NCI-H345 treated with DMSO at 0.1 percent for 48 hours (cell line): Measurements from ENCODE around the gene HKDC1.
"Not testable (repeated sequence)": the region's sequence is repeated elsewhere in the genome, so short reads cannot be mapped to it uniquely, and the experiment has no call there.

ENCODE experiments used
- DNase-seq: peaks from one replicate; lab custom pipeline; 2025; ENCODE audit not compliant: unreplicated experiment; lab: John Stamatoyannopoulos, UW

HKDC1 gene

DNA sequence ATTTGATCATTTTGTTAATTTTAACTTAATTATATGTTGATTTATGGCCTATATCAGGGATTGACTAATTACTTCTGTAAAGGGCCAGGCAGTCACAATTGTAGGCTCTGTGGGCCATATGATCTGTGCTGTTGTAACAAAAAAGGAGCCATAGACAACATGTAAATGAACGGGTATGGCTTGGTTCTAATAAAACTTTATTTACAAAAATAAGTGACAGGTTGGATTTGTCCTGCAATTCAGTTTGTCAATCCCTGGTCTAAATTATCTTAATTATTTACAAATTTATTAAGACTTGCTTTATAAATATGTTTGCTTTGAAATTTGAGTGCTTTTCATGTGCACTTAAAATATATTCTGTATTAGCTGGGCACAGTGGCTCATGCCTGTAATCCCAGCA, 55.3 kb downstream of the HKDC1 start:
- DNase-seq, result no peak

DNA sequence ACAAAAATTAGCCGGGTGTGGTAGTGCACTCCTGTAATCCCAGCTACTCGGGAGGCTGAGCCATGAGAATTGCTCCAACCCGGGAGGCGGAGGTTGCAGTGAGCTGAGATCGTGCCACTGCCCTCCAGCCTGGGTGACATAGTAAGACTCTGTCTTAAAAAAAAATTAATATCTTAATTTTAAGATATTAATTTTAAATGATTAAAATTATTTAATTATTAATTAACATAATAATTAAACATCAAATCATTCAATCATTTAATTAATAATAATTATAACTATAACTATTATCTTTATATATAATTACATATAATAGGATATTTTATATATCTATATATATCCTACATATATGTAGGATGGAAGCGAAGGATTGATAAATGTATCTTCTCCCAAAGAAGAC, 56.4 kb downstream of the HKDC1 start:
- DNase-seq, result no peak

DNA sequence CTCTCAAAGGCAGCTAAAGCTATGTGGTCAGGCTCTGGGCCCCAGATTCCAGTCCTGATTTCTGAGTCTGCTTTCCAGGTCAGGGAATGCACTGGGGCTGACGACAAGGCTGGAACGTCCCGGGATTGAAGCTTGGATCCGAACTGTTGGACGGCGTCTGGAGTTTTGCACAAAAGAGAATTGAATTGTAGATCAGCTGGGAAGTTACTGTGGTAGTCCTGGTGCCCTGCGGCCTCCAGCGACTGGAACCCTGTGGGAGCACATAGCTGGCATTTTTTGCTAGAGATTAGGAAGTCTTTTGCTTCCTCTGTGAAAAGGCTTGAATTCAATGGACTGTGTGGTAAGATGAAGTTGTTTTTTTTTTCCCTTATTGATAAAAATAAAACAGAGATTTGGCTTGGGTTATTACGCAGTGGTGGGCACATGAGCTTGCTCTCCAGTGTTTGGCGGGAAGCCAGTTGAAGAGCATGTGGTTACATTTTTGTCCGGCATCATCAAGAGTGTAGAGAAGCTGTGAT, 58.4 kb downstream of the HKDC1 start, which contains the start of gene HK1:
Gene HK1, plus strand, starts transcription at position 51 of the 518 bp plus-strand sequence.
- DNase-seq, result no peak

DNA sequence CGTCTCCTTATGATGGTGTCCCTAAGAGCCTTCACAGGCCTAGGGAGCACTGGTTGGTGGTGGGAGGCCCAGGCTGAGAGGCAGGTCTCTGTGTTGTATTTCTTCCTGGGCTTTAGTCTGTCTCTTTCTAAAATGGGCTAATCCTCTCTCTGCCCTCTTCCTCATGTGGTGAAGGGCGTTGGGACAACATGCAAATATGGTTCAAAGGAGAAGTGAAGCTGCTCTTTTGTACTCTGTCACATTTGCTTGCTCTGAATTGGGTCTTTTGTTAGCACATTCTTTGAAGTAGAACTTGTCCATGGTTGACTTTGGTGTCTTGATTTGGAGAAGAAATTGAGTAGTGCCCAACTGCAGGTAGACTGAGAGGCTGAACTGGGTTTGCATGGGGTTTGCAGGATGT, 59.0 kb downstream of the HKDC1 start:
- DNase-seq, result no peak

DNA sequence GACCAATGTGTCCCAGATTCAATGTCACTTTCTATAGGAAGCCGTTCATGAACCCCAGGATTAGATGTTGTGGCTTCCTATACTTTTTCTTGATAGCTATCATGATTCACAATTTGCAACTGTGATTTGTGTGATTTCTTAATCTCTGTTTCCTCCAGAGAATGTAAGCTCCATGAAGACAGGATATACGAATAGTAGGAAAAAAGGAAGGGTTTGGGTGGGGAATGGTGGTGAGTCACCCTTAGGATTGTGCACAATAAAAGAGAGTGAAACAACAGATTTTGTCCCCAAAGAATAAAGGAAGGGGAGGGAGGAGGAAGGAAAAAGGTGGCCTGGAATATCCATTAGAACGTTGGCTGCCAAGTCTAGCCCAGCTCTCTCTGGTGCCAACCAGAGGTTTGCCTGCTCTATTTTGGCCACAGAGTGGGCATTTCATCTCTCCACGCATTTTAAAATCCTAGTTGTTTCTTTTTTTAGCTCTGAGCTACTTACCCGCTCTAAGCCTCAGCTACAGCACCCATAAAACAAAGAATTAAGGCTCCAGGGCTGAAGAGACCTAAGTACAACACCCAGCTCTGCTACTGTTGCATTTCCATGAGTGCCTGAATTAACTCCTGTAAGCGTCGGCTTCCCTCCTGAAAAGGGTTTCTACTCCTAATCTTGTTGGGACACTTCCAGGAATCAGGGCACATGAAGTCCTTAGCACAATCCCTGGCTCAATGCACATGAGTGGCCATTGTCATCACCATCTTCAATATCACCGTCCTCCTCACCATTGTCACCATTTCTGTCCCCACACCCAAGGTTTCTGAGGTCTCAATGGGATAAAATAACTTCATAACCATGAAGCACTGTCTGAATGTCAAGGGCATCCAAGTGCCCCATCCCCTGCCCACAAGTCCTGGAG, 61.6 kb downstream of the HKDC1 start:
- no peak for DNase-seq

DNA sequence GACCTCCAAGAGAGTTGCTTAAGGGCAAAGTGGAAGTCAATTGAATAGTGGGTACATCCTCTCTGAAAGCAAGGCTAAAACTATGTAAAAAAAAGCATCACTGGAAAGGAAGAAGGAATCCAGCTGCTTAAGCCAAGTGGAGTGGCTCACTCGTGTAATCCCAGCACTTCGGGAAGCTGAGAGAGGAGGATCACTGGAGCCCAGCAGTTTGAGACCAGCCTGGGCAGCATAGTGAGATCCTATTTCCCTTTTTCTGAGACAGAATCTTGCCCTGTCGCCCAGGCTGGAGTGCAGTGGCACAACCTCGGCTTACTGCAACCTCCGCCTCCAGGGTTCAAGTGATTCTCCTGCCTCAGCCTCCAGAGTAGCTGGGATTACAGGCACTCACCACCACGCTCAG, 64.3 kb downstream of the HKDC1 start:
- DNase-seq, result not testable (repeated sequence)

DNA sequence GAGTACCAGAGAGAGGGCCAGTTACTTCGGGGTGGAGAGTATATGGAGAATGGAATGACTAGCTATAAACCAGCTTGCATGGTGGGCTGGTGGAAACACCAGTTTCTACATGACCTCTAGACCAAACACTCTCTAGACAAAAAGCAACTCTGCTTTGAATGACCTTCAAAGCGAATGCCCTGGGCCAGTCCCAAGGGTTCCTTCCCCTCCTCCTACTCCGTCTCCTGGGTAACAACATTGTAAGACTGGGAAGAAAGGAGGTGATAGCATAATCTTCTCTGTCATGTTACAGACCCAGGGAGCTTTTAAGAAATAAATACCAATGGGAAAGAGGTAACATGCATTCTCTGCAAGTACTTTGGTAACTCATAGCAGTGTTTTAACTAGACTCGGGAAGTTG, 65.6 kb downstream of the HKDC1 start:
- DNase-seq, result no peak

DNA sequence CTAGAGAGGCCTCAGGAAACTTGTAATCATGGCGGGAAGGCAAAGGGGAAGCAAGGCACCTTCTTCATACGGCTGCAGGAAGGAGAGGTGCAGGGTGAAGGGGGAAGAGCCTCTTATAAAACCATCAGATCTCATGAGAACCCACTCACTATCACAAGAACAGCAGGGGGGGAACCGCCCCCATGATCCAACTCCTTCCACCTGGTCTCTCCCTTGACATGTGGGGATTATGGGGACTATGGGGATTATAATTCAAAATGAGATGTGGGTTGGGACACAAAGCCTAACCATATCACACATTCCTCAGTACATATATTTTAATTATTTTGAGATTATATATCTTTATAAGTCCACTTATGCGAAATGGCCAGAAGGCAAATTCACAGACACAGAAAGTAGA, 67.0 kb downstream of the HKDC1 start:
- DNase-seq, result no peak

DNA sequence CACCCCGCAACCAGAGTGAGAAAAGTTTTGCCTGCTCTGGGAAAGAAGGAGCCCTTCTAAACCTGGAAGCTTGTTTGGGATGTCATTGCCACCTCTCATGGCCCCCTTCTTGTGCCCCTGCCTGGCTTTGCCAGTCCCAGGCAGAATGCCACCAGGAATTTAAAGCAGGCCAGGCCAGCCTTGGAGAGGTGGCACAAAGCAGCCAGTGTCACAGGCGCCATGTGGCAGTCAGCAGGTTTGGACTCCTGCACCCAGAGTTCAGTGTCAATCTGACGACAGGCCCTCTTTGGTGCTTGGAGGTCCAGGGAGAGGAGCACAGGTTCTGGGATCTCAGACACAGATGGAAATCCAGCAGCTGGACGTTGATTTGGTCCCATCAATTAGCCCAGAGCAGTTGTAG, 70.9 kb downstream of the HKDC1 start:
- no peak for DNase-seq

DNA sequence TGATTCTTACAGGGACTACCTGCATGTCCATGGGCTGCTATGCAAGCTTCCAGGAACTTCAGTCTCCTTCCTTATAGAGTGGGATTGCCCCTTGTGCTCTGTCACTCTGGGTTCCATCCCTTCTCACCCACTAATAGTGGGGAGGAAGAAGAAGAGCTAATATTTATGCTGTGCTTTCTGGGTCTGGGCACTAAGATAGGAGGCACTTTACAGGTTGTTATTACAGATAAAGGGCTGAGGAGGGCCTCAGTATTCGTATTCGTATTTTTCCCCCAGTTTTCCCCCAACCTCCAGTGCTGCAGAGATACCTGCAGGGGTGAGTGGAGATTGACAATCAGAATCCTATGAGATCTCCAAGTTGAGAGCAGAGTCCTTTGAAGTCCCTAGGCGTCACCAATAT, 72.3 kb downstream of the HKDC1 start:
- DNase-seq, result no peak

DNA sequence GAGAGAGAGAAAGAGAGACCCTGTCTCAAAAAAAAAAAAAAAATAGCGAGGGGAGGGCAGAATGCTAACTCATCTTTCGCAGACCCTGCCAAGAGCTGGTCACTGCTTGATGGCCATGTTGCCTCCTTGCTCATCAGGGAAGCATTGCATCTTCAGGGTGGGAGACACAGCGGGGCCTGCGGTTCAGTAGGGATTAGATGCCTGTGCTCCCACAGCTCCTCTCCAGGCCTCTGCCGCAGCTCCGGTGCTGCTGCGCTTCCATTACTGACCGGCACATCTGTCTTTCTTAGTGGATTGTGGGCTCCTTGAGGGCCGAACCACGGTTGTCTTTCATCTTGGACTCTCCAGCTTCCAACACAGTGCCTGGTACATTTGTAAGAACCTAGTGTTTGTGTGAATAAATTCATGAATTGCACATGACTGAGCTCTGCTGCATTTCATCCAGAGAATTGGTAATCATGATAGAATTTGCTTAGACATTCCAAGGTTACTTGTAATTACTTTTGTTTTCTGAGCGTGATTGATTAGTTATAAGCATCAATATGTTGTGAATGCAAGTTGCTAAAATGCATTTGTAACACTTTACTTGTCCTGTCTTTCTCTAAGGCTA, 75.0 kb downstream of the HKDC1 start:
- no peak for DNase-seq

DNA sequence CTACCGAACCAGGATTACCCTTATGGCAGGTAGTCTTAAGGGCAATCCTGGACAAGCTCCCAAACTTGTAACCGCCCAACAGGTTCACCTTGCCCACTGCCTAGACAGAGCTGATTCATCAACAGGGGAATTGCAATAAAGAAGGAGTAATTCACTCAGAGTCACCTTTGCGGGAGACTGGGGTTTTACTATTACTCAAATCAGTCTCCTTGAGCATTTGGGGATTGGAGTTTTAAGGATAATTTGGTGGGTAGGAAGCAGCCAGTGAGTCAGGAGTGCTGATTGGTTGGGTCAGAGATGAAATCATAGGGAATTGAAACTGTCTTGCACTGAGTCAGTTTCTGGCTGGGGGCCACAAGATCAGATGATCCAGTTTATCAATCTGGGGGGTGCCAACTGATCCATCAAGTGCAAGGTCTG, 83.5 kb downstream of the HKDC1 start:
- no peak for DNase-seq

DNA sequence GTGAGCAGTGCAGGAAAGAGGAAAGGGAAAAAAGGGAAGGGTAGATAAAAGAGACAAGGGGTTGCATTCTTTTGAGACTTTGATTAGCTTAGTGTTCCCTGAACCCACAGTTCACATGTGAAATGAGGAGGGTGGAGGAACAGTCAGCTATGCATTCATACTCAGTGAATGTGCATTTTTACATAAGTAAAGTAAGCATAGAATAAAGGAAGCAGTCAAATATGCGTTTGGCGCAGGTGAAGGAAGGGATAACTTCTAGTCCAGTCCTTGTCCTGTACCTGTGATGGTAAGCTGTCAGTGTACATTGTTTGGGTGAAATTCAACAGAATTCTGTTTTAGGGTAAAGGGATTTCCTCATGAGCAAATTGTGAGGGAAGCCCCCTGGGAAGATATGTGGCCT, 86.3 kb downstream of the HKDC1 start:
- DNase-seq, result no peak

DNA sequence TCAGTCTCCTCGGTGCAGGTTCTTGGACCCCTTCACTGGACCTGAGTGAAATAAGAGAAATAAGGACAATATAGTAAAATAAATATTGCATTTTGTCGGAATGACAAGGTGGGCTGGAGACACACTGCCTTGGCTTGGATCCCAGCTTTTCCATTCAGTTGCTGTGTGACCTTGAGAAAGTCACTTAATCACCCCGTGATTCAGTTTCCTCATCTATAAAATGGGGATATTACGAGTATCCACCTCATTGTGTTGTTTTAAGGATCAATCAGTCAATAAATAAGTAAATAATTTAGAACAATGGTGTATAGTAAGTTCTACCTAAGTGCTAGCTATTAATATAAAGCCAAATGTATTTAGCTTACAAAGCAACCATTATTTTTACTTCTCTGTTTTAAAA, 87.3 kb downstream of the HKDC1 start:
- DNase-seq, result no peak

DNA sequence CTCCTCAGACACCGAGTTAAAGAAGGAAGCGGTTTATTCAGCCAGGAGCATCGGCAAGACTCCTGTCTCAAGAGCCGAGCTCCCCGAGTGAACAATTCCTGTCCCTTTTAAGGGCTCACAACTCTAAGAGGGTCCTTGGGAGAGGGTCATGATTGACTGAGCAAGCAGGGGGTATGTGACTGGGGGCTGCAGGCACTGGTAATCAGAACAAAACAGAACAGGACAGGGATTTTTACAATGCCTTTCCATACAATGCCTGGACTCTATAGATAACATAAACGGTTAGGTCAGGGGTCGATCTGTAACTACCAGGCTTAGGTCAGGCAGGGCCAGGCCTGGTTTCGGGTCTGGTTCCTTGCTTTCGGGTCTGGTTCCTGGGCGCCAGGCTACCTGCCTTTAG, 88.2 kb downstream of the HKDC1 start:
- DNase-seq, result not testable (repeated sequence)

DNA sequence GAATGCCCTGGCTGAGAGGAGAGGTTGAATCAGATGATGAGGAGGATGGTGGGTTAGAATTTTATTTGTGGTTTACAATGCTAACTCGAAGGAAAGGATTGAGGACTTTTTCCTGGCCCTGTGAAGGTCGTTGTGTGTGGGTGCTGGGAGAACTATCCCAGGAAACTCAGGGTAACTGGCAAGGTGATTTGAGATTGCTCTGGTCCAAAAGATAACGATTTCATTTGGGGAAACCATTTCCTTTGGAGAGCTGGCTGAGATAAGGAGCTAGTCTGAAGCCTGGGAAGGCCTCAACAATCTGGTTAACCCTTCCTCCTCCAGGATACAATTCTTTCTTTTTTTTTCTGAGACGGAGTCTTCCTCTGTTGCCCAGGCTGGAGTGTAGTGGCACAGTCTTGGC, 91.2 kb downstream of the HKDC1 start:
- no peak for DNase-seq

DNA sequence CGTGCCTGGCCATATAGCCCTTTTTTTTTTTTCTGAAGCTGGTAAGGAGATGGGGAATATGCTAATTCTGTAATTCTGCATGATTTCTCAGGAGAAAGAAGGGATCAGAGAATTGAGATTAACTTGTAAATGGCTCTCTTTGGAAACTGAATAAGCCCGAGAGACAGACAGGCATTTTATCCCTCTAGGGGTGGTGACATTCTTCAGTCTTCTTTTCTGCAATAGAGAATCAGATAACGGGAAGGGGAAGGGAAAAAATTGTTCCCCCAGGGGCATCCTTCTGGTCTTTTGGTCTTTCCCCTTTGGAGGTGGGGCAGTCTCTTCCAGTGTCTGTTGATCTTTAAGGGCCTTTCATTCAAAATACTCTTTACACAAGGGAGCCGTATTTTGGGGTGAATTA, 92.4 kb downstream of the HKDC1 start:
- DNase-seq, result no peak

DNA sequence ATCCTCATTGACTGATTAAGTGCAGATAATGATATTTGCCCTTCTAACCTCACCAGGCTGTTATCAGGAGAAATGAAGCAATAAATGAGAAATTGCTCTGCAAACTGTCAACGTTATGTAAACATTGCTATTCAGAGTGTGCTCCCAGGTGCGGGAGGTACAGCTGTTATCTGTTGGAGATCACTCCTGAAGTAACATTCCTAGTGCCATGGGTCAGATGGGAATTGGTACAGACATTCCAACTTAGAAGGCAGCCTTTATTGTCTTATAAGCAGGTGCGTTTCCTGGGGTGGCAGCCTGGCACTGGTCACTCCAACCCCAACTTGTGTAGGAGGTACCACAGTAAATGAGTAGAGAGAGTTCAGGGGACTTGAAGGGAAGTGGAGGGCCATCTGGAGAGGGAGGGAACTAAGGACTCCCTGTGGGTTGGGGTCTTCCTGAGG, 95.0 kb downstream of the HKDC1 start:
- DNase-seq, result no peak

DNA sequence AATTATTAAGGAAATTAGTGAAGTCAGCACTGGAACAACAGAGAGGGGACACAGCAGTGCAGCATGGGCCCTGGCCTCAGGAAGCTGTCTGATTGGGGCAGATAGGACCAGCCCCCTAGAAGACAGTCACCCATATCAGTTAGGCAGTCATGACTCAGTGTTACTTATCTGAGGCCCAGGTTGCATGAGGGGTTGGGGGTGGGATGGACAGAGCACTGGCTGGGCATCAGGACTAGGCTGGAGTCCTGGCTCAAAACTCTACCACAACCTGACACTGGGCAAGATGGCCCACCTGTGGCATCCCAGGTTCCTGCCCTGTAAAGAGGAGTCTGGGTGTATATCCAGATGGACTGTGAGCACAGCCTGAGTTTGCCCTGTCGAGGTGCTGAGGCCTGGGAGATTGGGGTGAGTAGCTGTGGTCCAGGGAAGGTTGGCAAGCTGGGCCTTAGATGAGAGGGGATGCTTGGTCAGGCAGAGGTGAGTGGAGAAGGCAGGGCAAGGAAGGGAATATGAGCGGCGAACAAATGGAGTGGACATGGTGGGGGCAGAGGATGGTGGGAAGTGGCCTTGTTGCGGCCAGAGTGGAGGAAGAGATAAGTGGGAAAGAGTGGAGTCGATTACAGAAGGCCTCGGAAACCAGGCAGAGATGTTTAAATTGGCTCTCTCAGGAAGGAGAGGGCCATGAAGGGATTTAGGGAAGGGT, 95.6 kb downstream of the HKDC1 start:
- no peak for DNase-seq

DNA sequence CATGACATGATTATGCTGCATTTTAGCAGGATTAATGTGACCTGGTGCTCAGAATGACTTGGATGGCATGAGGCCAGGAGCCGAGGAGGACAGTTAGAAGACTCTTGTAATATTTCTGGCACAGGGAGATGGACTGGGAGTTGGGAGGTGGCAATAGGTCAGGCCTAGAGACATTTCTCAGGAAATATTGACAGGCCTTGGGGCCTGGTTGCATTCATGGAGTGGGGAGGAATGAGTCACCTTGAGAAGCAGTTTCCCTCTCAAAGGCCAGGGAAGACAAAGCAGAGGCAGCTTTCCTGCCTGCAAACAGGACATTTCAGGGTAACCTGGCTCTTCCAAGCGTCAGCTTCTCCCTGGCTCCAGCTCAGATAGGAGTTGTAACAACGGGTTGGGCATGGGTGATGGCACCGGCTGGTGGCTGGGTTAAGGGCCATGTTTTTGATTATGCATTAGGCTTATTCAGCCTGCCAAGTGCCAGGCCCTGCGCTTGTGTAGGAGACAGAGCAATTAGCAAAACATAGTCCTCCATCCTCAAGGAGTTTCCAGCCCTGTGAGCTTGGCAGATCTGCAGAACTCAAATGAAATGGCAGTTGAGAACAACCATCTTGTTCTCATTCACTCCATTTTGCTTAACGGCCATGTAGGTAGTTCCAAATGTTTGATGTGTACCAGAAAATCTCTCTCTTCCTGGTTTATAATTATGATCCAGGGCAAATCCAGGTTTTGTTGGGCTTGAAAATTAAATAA, 96.4 kb downstream of the HKDC1 start:
- DNase-seq, result no peak
